HG03571 (cell line): ENCODE results near the gene INPP5A.
"Not testable (repeated sequence)": the region's sequence is repeated elsewhere in the genome, so short reads cannot be mapped to it uniquely, and the experiment has no call there.

Source experiments
- ATAC-seq: cut with Tn5 transposase; IDR thresholded peaks from one replicate; pipeline ENCODE4 v1.9.1; 2021; ENCODE audit not compliant: unreplicated experiment

INPP5A gene

DNA sequence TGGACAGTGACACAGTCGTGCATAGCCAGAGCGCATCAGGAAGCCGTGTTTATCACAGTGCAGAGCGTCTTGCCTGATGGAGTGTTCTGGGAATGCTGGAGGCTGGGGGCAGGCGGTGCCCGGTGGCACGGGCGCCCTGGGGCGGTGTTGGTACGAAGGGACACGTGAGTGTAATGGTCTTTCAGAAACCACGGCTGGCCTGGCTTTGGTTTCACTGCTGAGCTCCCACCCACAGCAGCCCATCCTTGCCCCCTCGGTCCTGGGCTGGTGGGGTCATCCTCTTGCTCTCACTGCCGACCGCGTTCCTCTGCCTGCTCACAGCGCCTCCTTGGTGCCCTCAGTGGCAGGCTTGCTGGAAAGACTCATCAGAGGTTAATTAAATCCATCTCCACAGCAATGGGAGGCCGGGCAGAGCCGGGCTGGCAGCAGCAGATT is 197.8 kb downstream of the INPP5A start:
- no peak for ATAC-seq

DNA sequence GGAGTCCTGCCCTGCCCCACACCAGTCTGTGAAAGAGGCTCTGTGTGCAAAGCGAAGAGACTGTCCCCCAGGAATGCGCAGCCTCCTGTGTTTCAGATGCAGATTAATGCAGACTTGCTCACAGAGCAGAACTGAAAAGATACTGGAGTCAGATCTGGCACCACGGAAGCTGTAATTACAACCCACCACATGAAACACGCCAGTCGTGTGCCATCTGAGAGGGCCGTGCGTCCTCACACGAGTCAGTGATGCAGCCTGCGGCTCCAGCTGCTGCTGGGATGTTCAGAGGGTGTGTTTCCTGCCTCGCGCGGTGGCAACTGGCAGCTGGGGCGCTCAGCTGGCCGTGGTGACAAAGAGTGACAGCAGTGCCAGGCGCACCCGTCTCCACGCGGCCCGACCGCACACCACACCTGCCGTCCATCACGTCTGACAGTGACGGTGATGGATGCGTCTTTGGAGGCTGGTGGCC is 198.4 kb downstream of the INPP5A start:
- no peak for ATAC-seq

DNA sequence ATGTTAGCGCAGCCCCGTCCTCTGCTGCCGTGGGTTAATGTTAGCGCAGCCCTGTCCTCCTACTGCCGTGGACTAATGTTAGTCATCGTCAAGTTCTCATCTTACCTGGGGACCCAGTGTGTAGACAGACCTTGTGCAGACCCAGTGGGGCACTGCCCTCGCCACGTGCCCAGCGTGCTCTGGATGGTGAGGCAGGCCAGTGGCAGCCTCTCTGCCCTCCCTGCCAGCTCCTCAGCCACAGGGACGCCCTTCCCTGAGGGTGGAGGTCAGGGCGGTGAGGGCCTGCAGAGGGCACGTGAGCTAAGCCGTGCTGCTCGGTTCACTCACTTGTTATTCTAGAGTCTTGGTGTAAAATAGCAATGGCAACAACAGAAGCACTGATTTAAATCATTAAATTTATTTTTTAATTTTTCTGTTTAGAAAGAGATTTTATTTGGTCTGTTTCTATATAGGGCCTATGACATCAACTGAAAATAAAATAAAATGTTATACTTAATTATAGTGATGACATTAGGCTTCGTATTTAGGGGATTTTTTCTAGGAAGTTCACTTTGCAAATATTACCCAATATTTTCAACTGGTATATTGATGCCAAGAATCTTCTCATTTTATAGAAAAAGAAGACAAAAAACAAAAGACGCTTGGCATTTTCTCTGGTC is 199.9 kb downstream of the INPP5A start:
- no peak for ATAC-seq

DNA sequence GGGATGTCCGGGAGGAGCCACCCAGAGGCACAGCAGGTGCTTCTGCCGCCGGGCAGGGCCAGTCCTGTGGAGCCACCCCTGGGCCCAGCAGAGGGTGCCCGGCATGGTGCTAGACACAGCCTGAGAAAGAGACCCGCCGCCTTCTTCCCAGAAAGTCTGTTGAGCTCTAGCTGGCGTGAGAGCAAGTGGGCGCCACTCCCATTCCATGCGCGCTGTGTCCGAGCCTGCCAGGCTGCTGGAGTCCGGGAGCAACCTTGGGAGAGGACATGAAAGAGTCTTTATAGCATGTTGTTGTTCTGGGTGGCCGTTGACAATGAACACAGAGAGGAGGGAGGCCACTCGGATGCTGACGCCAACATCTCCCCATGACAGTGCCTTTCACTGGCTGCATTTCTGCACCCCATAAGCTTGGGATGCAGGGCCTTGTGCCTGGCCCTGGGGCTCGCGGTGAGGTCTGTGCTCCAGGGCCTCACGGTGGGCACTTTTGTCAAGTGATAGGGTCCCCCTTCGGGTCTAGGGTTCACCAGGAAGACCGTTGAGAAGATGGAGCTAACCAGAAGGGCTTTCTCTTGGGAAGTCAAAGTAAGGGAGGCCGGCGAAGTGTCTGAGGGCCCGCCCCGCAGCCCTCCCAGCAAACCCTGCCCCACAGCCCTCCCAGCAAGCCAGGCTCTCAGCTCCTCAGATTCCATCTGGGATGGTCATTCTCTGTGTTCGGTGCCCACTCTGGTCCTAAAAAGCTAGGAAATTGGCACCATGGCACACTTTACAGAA is 201.1 kb downstream of the INPP5A start:
- no peak for ATAC-seq

DNA sequence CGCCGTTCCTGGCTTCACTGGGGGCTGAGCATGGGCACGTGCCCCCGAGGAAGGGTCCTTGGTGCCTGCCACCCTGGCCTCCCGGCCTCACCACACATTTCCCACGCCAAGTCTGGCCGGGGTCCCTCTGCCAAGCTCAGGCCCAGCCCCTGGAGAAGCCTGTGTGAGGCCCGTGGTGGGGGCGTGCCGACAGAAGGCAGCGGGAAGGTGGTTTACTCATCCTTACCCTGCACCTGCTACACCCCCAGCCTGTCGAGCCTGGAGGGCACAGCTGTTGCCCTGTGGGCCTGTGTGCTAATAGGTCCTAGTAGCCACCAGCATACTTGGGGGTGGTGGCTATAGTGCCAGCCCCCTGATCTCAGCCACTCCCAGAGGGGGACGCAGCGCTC is 201.6 kb downstream of the INPP5A start:
- ATAC-seq: no peak

DNA sequence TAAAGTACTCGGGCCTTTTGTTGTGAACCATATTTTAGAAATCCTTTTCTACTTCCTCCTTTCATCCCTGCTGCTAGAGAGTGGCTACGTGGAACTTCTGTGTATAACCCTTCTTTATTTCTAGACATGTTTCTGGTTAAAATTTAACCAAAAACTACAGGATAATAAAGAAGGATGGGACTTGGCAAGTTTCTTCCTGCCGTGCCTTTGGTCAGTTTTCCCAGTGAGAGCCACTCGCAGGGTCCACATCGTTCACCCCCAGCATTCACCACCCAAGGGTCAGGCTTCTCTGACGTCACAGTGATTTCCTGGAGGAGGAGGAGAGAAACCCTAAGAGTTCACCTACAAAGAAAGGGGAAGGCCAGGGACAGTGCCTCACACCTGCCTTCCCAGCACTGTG is 203.0 kb downstream of the INPP5A start:
- no peak for ATAC-seq

DNA sequence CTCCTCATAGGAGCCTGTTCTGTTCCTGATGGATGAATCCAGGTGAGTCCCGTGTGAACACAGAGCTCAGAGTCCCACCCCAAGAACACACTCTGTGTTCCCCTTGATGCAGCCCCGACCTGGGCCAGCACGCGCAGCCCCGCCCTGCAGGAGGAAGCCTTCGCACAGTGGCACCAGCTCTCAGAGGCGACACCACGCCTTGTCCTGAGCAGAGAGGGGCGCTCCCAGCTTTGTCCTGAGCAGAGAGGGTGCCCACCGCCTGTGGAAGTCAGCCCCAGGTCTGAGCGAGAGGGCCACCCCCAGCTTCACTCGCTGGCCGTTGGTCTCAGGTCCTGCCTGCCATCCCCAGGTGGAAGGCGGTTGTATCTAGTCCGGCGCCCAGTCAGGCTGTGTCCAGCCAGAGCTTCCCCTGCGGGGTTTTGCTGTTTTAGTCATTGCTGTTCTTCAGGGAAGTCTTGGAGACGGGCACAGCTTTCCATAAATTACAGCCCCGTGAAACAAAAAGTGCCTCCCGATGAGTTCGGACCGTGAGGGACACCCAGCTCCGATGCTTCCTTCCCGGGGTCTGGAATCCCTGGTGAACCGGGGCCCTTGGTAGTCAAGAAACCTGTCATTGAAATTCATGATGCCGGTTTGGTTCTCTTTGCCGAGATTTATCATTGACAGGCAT is 204.7 kb downstream of the INPP5A start:
- no peak for ATAC-seq

DNA sequence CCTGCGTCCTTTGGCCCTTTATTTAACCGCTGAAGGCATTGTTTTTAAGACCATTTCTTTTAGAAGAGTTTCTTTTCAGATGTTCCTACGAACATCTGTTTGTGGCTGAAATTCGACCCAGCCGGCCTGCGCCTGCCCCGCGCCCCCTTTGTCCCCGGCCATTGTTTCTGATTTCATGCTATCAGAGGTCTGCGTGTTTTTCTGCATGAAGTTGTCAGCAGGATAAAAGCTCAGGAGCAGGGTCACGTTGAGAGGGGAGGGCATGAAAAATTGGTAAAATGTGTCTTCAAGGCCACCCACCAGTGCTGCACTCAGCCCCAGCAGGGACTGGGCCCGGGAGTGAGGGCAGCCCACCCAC is 205.2 kb downstream of the INPP5A start:
- ATAC-seq: no peak

DNA sequence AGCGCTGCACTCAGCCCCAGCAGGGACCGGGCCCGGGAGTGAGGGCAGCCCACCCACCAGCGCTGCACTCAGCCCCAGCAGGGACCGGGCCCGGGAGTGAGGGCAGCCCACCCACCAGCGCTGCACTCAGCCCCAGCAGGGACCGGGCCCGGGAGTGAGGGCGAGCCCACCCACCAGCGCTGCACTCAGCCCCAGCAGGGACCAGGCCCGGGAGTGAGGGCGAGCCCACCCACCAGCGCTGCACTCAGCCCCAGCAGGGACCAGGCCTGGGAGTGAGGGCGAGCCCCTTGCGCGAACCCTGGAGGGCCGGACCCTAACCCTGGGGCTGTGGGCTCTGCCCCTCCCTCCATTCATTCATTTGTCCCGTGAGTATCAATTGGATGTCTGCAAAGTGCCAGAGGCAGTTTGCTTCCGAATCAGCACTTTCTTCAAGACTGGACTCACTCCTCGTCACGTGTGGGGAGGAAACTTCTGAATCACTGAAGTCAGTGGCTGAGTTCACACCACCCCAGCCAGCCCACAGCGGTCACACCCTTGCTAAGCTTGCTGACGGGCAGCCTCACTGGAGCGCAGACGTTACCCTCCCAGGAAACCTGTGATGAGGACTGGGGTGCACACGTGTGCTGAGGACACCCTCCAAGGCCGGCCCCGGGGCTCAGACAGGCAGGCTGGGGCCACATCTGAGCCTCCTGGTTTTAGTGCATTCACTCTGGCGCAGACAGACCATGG is 205.8 kb downstream of the INPP5A start:
- ATAC-seq: not testable (repeated sequence)

DNA sequence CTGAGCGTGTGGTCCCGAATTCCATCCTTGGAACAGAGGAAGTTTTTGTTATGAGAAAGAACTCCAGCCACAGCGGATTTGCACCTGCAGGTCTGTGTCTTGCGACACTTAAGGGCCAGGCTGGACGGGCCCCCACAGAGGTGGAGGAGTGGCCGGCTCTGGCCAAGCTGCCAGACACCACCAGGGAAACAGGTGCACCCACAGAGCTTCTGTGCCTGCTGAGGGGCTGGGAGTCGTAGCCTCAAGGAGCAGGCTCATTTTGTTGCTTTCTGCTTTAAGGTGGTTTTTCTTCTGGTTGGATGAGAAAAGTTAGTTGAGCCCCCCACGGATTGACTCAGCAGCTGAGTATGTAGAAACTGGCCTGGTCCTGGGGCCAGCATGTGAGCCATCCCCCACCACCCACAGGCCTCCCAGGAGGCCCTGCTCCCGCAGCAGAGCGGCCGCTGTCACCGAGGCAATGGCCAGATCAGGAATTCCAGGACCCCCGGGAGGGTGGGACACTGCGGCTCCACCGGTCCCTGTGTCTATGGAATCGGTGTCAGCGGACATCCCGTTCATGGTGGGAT is 206.4 kb downstream of the INPP5A start:
- ATAC-seq: no peak

DNA sequence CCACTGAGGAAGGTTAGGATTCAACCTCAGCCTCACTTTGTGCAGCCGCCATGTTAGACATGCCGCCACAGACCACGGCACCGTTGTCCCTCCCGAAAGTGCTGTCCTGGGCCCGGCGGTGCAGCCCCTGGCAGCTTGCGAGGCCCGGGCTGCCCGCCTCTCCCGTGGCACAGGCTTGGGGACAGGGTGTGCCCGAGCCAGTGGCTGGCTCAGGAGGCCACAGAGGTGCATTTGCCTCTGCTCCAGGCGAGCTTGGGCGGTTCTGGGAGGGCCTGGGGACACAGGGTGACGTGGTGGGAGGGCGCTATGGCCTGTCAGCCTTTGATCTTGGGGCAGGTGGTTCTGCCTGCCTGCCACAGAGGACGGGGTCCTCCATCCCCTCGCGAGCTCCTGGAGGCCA is 207.3 kb downstream of the INPP5A start:
- no peak for ATAC-seq

DNA sequence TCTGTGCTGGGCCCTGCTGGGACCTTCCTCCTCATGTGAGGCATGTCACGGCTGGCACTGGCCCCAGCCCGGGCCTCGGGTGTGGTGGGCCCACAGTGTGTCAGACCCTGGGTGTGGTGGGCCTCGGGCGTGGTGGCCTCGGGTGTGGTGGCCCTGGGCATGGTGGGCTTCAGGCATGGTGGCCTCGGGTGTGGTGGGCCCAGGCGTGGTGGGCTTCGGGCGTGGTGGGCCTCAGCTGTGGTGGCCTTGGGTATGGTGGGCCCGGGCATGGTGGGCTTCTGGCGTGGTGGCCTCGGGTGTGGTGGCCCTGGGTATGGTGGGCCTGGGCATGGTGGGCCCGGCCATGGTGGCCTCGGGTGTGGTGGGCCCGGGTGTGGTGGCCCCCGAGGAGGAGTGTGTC is 207.9 kb downstream of the INPP5A start:
- ATAC-seq: no peak

DNA sequence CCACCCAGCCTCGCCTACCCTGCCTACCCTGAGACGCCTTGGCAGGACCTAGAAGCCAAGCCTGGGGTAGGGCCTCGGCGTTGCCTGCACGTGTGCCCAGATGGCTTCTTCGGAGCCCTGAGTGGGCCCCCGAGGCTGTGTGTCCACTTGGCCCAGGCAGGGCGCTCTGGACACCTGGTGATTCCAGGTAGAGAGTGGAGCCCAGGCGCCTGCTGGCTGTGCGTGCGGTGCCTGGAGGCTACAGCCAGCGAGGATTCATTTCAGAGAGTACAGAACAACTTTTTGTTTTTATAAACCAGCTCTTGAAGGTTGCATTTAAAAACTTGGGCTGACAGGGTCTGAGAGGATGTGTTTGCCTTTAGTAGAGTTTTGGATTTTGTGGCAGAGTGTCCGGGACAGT is 208.4 kb downstream of the INPP5A start:
- no peak for ATAC-seq

DNA sequence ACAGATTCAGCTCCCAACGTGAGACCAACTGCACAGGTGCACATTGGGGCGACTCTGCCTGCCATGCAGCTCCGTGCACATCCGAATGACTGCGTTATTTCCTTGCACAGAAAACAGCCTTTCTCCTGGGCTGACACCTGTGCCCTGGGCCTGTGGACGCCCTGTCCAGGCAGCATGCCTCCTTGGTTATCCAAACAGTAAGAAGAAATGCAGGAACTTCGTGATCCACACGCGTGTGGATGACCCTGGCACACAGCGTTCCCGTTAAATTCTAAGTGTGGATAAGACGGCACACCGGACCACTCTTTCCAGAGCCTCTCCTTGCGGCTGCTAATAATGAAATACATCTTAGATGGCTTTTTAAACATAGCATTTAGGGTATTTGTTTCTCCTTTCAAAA is 208.8 kb downstream of the INPP5A start:
- ATAC-seq: no peak

DNA sequence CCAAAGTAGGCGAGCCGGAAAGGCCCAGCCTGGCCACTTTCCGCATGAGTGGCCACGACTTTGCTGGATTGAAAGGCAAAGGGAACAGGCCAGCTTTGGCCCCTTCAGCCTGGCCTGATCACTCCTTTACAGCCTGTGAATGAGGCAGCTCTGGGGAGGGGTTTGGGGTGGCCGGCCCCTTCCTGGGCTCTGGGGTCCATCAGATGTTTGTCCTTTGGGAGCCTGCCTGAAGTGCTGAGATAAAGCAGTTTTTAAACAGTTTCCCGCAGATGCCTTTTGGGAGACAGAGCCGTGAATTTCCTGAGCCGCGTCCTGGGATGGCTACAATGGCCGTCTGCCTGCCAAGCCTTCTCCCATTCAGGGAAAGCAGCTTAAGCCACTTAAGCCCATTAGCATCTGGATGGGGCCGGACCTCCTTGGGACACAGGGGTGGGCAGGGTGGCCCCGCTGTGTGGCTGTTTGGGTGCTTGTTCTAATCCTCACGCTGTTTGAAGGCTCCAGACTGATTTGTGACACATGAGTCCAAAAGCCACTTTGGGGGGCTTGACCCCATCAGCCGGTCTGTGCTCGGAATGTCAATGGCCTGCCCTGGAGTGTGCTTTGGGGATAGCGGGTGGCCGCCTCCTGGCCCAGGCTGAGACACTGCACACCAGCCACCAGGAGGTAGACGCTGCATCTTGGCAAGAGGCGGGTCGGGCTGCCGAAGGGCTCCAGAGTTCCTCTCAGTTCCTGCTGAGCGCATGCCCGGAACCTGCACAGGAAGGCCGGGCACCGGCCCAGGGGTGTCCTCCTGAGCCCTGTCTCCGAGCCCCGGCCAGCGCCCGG is 209.4 kb downstream of the INPP5A start:
- no peak for ATAC-seq

DNA sequence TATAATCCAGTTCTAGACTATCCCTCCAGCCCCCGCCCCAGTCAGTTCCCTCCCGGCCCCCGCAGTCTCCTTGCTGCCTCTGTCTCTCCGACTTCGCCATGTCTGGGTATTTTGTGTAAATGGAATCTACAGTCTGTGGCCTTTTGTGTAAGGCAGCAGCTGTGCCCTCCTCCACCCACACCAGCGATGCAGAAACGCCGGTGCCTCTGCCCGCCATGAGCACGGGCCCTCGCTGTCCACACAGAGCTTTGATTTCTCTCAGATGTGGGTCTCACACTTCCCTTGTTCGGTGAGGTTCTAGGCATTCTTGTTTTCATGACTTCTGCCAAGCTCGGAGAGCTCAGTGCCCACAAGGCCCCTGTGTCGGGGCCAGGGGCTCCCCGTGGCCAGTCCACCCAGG is 210.5 kb downstream of the INPP5A start:
- ATAC-seq: no peak

DNA sequence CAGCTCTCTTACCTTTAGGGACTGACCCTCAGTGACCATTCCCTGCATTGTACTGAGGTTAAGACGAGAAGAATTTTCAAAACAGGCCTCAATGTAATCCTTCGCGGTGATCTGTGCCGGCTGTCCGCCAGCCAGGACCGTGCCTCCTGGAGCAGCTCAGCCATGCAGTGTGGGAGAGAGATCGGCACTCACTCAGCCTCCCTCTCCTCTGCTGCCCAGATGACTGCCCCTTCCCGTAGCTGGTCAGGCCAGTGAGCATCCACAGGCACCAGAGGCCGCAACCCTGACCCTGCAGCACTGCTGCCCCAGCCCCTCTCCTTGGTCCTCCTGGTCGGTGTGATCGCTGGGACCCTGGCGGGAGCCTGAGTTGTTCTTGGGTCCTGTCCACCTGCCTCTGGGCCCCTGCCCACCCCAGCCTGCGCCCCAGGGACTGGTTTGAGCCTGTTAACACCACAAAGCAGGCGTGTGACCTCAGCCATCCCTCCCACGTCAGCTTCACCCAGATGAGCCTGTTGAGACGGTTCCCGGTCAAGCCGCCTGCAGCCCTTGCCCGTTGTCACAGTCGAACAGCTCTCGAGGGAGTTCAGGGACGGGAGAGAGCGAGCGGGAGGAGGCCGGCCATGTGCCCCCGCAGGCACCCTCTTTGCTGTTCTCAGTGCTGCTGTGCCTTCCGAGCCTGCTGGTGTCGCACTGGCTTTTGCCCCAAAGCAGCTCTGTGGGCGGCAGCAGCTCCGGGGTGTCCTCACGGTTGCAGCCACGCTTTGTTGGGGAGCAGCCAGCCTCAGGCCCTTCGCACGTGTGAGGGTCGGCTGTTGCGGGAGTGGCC is 211.2 kb downstream of the INPP5A start:
- ATAC-seq: no peak

DNA sequence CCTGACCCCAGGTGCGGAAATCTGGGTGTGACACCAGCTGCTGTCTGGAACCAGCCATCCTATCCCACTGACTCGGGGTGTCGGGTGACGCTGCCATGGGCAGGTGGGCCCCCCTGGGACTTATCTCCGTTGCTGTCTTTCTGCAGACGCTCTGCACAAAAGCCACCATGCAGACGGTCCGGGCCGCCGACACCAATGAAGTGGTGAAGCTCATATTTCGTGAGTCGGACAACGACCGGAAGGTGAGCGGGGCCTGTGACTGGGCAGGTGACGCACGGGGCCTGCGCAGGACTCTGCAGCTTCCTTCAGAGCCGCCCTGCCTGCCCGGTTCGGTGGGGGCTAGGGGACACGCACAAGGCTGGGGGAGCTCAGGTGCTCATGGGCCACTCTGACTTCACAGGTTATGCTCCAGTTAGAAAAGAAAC is 211.8 kb downstream of the INPP5A start:
- no peak for ATAC-seq

DNA sequence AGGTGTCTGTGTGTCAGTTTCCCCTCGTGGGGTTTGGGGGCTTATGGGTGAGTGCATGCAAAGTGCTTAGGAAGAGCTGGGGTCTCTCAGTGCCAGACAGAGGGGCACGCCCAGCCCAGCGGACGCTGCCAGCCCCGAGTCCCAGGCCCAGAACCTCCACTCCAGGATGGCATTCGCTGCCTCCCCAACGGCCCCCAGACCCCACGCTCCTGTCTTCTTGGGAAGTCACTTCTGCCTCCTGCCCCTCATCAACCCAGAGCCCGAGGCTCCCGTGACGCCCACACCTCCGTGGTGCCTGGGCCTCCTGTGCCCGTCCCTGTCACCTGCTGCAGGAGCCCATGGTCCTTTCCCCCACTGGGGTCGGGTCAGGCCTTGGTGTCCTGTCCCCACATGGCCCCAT is 213.3 kb downstream of the INPP5A start:
- ATAC-seq: no peak
